SU-DHL-6 (cell line): ENCODE results near the gene SRPK3.

Source experiments
- H2AFZ ChIP-seq: fragments of 200-600 bp; sonication (generic); 2 replicates; pipeline ENCODE4 v1.6.1; 2014; ENCODE audit warnings: low read depth, mild to moderate bottlenecking, moderate library complexity, mixed read lengths, antibody characterized with exemption, low read length; ENCODE audit not compliant: severe bottlenecking
- H3F3A ChIP-seq: fragments of 200-600 bp; shearing (Covaris generic); 2 replicates; pipeline ENCODE4 v1.6.0; 2016; ENCODE audit warnings: antibody characterized with exemption, mild to moderate bottlenecking; ENCODE audit not compliant: insufficient read depth
- H3K27ac ChIP-seq: fragments of 200-600 bp; sonication (generic); 2 replicates; pipeline ENCODE4 v1.5.1; 2016; ENCODE audit warnings: low read depth, mild to moderate bottlenecking, low read length, moderate library complexity, mixed read lengths
- H3K27me3 ChIP-seq: fragments of 200-600 bp; sonication (generic), shearing (Covaris generic); 2 replicates; pipeline ENCODE4 v1.6.0; 2014; ENCODE audit warnings: mild to moderate bottlenecking, low read length
- H3K36me3 ChIP-seq: fragments of 200-600 bp; sonication (generic); 2 replicates; pipeline ENCODE4 v1.6.1; 2014; ENCODE audit warnings: mild to moderate bottlenecking, low read length, mixed read lengths
- H3K4me2 ChIP-seq: fragments of 300-600, 200-600 bp; shearing (Covaris generic), sonication (generic); 2 replicates; pipeline ENCODE4 v1.6.0; 2014; ENCODE audit warnings: low read length, low read depth, mild to moderate bottlenecking; ENCODE audit not compliant: poor library complexity, severe bottlenecking
- H3K4me3 ChIP-seq: fragments of 200-600 bp; sonication (generic); 2 replicates; pipeline ENCODE4 v1.5.1; 2014; ENCODE audit warnings: antibody characterized with exemption, low read length, mild to moderate bottlenecking, mixed read lengths; ENCODE audit not compliant: insufficient read depth, poor library complexity, severe bottlenecking
- H3K79me2 ChIP-seq: fragments of 200-600 bp; sonication (generic); 2 replicates; pipeline ENCODE4 v1.6.1; 2014; ENCODE audit warnings: mild to moderate bottlenecking, low read length, moderate library complexity; ENCODE audit not compliant: insufficient read depth
- H3K9ac ChIP-seq: fragments of 200-600 bp; sonication (generic); 2 replicates; pipeline ENCODE4 v1.7.0; 2014; ENCODE audit warnings: mild to moderate bottlenecking, low read length
- H3K9me2 ChIP-seq: fragments of 200-600 bp; sonication (generic); replicated peaks from 2 replicates; pipeline ENCODE4 v1.6.1; 2014; ENCODE audit warnings: low read length; ENCODE audit not compliant: insufficient read depth
- H3K9me3 ChIP-seq: fragments of 200-600 bp; sonication (generic); 2 replicates; pipeline ENCODE4 v1.6.1; 2014; ENCODE audit warnings: low read length, mixed read lengths; ENCODE audit not compliant: insufficient read depth
- H4K20me1 ChIP-seq: fragments of 200-600 bp; sonication (generic); 2 replicates; pipeline ENCODE4 v1.6.1; 2014; ENCODE audit warnings: low read depth, mild to moderate bottlenecking, antibody characterized with exemption, low read length, moderate library complexity, mixed read lengths
- EZH2phosphoT487 ChIP-seq: fragments of 200-600 bp; sonication (generic), shearing (Covaris generic); conservative IDR thresholded peaks from 2 replicates; pipeline ENCODE4 v1.6.1; 2018; ENCODE audit warnings: mild to moderate bottlenecking, antibody characterized with exemption, low read length, moderate library complexity, mixed read lengths
- TF ChIP-seq, protein P1 (sequence below): fragments of 200-600 bp; sonication (generic); IDR thresholded peaks from one replicate; pipeline ENCODE4 v1.5.1; 2017; ENCODE audit warnings: antibody characterized with exemption, mild to moderate bottlenecking, low read length, moderate library complexity; ENCODE audit not compliant: insufficient read depth, poor library complexity, severe bottlenecking

SRPK3 gene

DNA sequence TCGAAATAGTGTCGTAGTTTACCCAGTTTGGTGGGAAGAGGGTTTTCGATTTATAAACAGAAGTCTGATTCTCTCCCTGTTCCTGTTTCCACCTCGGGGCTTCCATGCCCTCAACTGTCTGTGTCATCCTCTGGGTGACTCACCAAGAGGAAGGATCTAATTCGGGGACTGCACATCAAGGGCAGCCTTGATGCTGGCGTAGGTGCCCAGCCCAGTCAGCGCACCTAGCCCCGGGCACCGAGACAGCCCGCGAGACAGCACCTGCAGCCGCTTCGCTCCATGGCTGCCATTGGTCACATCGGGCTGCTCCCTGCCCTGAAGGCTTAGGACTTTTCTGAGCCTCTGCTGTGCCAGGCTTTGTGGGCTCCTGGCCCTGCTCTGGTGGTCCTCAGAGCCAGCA, 48.4 kb upstream of the SRPK3 start:
- H3K4me2 ChIP-seq, result no peak overlapping the region

DNA sequence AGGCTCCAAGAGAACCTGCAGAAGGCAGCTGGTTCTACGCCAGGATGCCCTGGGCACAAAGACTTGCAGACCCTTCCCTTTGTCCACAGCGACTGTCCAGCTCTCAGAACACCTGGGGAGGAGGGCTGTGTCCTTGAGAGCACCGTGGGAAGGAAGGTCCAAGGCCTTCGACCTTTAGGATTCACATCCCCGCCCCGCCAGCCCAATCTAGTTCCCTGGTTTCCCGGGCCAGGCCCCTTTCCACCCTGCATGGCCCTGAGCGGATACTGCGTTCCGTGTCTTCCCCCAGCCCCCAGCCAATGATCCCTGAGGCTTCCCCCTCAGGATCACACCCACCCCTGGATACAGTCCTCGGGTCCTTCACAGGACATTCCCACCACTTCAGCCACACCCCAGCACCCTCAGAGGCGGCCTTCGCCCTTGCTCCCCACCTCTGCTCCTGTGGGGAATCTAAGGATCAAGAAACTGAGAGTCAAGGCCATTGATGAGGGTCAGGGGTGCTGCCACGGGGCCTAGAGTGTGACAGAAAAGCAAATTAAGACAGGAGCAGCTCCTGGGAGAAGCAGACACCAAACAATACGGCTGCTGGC, 47.1 kb upstream of the SRPK3 start:
- no peak for TF ChIP-seq EZH2phosphoT487
- no peaks in the 10 kb centered on the region for H4K20me1 ChIP-seq
- no peaks in the 10 kb centered on the region for H3K9me3 ChIP-seq
- H3K4me3 ChIP-seq, result no peak overlapping the region
- H3K79me2 ChIP-seq, result no peaks in the 10 kb centered on the region
- no peaks in the 10 kb centered on the region for H3K27me3 ChIP-seq
- no peaks in the 10 kb centered on the region for H3F3A ChIP-seq
- H2AFZ ChIP-seq, result no peak overlapping the region
- no peak overlapping the region for H3K27ac ChIP-seq
- no peak overlapping the region for H3K4me2 ChIP-seq
- no peak overlapping the region for H3K9ac ChIP-seq
- no peaks in the 10 kb centered on the region for H3K36me3 ChIP-seq
- H3K9me2 ChIP-seq, result no peaks in the 10 kb centered on the region

More for the DNA sequence above, 48.4 kb upstream of the SRPK3 start:
- no peaks in the 10 kb centered on the region for H3F3A ChIP-seq
- no peaks in the 10 kb centered on the region for H3K27me3 ChIP-seq
- no peak overlapping the region for H3K9ac ChIP-seq
- H3K27ac ChIP-seq, result no peak overlapping the region
- H3K36me3 ChIP-seq, result no peaks in the 10 kb centered on the region
- TF ChIP-seq, protein P1, sequence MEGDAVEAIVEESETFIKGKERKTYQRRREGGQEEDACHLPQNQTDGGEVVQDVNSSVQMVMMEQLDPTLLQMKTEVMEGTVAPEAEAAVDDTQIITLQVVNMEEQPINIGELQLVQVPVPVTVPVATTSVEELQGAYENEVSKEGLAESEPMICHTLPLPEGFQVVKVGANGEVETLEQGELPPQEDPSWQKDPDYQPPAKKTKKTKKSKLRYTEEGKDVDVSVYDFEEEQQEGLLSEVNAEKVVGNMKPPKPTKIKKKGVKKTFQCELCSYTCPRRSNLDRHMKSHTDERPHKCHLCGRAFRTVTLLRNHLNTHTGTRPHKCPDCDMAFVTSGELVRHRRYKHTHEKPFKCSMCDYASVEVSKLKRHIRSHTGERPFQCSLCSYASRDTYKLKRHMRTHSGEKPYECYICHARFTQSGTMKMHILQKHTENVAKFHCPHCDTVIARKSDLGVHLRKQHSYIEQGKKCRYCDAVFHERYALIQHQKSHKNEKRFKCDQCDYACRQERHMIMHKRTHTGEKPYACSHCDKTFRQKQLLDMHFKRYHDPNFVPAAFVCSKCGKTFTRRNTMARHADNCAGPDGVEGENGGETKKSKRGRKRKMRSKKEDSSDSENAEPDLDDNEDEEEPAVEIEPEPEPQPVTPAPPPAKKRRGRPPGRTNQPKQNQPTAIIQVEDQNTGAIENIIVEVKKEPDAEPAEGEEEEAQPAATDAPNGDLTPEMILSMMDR, result no peak
- TF ChIP-seq EZH2phosphoT487, result no peak
- H3K4me3 ChIP-seq, result no peak overlapping the region
- no peak overlapping the region for H2AFZ ChIP-seq
- H4K20me1 ChIP-seq, result no peaks in the 10 kb centered on the region
- no peaks in the 10 kb centered on the region for H3K9me2 ChIP-seq
- no peaks in the 10 kb centered on the region for H3K79me2 ChIP-seq
- H3K9me3 ChIP-seq, result no peaks in the 10 kb centered on the region

DNA sequence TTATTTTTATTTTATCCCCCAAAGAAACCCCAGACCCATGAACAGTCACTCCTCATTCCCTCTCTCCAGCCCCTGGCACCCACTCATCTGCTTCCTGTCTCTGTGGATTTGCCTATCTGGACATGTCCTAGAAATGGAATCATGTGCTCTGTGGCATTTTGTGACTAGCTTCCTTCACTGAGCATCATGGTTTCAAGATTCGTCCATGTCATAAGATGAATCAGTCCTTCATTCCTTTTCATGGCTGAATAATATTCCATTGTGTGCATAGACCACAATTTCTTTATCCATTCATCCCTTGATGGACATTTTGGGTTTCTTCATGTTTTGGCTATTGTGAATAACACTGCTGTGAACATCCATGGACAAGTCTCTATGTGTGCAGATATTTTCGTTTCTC, 46.0 kb upstream of the SRPK3 start:
- H3K27ac ChIP-seq, result no peak overlapping the region
- H3K4me2 ChIP-seq, result no peak overlapping the region

DNA sequence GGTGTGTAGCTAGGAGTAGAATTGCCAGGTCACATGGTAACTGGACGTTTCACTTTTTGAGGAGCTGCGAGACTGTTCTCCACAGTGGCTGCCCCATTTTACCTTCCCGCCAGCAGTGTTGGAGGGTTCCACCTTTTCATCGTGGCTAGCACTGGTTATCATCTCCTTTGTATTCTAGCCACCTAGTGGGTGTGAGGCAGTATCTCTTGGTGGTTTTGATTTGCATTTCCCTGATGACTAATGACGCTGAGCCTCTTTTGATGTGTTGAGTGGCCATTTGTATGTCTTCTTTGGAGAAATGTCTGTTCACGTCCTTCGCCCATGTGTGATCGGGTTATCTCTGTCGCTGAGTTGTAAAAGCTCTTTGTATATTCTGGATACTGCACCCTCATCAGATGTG, 45.6 kb upstream of the SRPK3 start:
- H4K20me1 ChIP-seq, result no peaks in the 10 kb centered on the region
- H3K4me2 ChIP-seq, result no peak overlapping the region
- H3F3A ChIP-seq, result no peaks in the 10 kb centered on the region
- no peak overlapping the region for H3K4me3 ChIP-seq
- H3K79me2 ChIP-seq, result no peaks in the 10 kb centered on the region
- H3K9me3 ChIP-seq, result no peaks in the 10 kb centered on the region
- no peak overlapping the region for H3K27ac ChIP-seq
- no peaks in the 10 kb centered on the region for H3K36me3 ChIP-seq
- H3K27me3 ChIP-seq, result no peaks in the 10 kb centered on the region
- H2AFZ ChIP-seq, result no peak overlapping the region
- H3K9ac ChIP-seq, result no peak overlapping the region
- no peaks in the 10 kb centered on the region for H3K9me2 ChIP-seq
- TF ChIP-seq, protein P1, result no peak
- no peak for TF ChIP-seq EZH2phosphoT487

More for the DNA sequence above, 46.0 kb upstream of the SRPK3 start:
- no peak overlapping the region for H3K4me3 ChIP-seq
- TF ChIP-seq, protein P1, result no peak
- TF ChIP-seq EZH2phosphoT487, result no peak
- no peaks in the 10 kb centered on the region for H4K20me1 ChIP-seq
- H3K36me3 ChIP-seq, result no peaks in the 10 kb centered on the region
- no peaks in the 10 kb centered on the region for H3K27me3 ChIP-seq
- no peaks in the 10 kb centered on the region for H3K79me2 ChIP-seq
- no peak overlapping the region for H2AFZ ChIP-seq
- H3K9ac ChIP-seq, result no peak overlapping the region
- no peaks in the 10 kb centered on the region for H3F3A ChIP-seq
- H3K9me3 ChIP-seq, result no peaks in the 10 kb centered on the region
- no peaks in the 10 kb centered on the region for H3K9me2 ChIP-seq
